RWPE2 (cell line): ENCODE measurements around the gene SLC7A6.

Source experiments
- ATAC-seq: fragments of 200-7000 bp; cut with Tn5 transposase; 3 replicates; pipeline ENCODE4 v1.9.1; 2021; ENCODE audit warnings: low read depth
- DNase-seq: peaks from one replicate; pipeline ENCODE4 v3.0.0-alpha.2; 2020; ENCODE audit warnings: low spot score
- H3K27ac ChIP-seq: fragments of 450-650 bp; 2 replicates; pipeline ENCODE4 v1.5.1; 2017; ENCODE audit warnings: mild to moderate bottlenecking; ENCODE audit not compliant: poor library complexity, severe bottlenecking
- H3K27me3 ChIP-seq: fragments of 250-450 bp; sonication (Bioruptor Pico); 2 replicates; pipeline ENCODE4 v1.5.1; 2021; ENCODE audit warnings: mild to moderate bottlenecking, moderate library complexity; ENCODE audit not compliant: insufficient read depth, poor library complexity, severe bottlenecking
- H3K36me3 ChIP-seq: fragments of 250-450 bp; sonication (Bioruptor Pico); 2 replicates; pipeline ENCODE4 v1.5.1; 2020; ENCODE audit warnings: low read depth, mild to moderate bottlenecking, moderate library complexity
- H3K4me1 ChIP-seq: fragments of 250-450 bp; sonication (Bioruptor Pico); 2 replicates; pipeline ENCODE4 v1.5.1; 2021; ENCODE audit warnings: mild to moderate bottlenecking, moderate library complexity; ENCODE audit not compliant: insufficient read depth, poor library complexity, severe bottlenecking
- H3K4me3 ChIP-seq: fragments of 250-450 bp; sonication (Bioruptor Pico); 2 replicates; pipeline ENCODE4 v1.5.1; 2021; ENCODE audit warnings: mild to moderate bottlenecking, moderate library complexity; ENCODE audit not compliant: severe bottlenecking
- H3K9me3 ChIP-seq: fragments of 250-450 bp; sonication (Bioruptor Pico); 2 replicates; pipeline ENCODE4 v1.5.1; 2021; ENCODE audit warnings: mild to moderate bottlenecking, moderate library complexity; ENCODE audit not compliant: severe bottlenecking
- TF ChIP-seq, protein P1 (sequence below): fragments of 450-650 bp; IDR thresholded peaks from one replicate; pipeline ENCODE4 v1.5.1; 2017; ENCODE audit warnings: mild to moderate bottlenecking, moderate library complexity; ENCODE audit not compliant: poor library complexity, severe bottlenecking

SLC7A6 gene

DNA sequence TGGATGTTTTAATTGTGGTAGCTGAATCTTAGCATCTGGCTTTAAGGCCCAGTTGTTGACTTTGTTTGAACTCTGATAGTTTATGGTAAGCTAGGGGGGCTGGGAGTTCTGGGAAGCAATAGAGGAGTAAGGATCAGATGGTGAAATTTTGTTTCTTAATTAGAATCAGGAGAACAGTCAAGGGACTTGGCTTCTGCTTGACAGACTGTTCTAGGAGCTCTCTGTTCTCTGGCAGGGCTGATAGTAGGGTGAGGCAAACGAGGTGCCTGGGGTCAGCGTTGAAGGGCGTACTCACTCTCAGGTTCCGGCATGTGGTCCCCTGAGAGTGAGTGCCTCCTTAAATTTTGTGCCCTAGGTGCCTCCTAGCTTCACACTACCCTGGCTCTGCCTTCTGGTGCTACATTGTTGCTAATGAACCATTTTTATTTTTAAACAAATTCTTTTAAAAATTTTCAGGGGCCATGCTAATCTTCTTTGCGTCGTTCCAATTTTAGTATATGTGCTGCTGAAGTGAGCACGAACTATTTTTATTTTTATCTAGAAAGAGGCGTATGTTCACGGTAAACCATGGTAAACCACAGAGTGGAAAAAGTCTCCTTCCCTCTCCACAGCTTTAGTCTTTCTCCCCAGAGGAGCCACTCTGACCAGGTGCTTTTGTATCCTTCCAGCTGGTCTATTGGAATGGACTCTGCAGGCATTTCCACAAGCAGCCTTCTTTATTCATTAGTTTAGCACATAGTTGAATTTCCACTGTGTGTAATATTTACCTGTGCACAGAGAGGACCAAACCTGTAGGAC, 19.7 kb downstream of the SLC7A6 start:
- DNase-seq = no peak

DNA sequence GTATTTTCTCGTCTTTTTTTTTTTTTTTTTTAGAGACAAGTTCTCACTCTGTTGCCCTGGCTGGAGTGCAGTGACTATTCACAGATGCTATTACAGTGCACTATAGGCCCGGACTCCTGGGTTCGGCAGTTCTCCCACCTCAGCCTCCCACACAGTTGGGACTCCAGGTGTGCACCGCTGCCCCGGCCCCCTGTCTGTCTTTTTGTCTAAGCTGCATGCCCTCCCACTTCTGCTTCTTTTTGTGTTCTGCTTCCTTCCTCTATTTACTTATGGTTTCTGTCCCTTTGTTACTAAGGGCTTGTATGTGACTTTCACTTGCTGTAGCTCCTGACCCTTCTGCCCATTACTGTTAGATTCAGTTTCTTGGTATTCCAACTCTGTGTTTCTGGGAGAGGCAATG, 20.5 kb downstream of the SLC7A6 start:
- no peaks in the 10 kb centered on the region for H3K27me3 ChIP-seq
- no peak overlapping the region for H3K4me3 ChIP-seq
- ATAC-seq (no peak), DNase-seq (no peak)
- TF ChIP-seq, protein P1, sequence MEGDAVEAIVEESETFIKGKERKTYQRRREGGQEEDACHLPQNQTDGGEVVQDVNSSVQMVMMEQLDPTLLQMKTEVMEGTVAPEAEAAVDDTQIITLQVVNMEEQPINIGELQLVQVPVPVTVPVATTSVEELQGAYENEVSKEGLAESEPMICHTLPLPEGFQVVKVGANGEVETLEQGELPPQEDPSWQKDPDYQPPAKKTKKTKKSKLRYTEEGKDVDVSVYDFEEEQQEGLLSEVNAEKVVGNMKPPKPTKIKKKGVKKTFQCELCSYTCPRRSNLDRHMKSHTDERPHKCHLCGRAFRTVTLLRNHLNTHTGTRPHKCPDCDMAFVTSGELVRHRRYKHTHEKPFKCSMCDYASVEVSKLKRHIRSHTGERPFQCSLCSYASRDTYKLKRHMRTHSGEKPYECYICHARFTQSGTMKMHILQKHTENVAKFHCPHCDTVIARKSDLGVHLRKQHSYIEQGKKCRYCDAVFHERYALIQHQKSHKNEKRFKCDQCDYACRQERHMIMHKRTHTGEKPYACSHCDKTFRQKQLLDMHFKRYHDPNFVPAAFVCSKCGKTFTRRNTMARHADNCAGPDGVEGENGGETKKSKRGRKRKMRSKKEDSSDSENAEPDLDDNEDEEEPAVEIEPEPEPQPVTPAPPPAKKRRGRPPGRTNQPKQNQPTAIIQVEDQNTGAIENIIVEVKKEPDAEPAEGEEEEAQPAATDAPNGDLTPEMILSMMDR = no peak
- H3K27ac ChIP-seq = no peak overlapping the region
- H3K4me1 ChIP-seq = no peaks in the 10 kb centered on the region
- H3K9me3 ChIP-seq = no peaks in the 10 kb centered on the region
- H3K36me3 ChIP-seq = peaks cover 41% of the 10 kb centered on the region

More for the DNA sequence above, 19.7 kb downstream of the SLC7A6 start:
- no peak overlapping the region for H3K4me3 ChIP-seq
- H3K4me1 ChIP-seq = no peaks in the 10 kb centered on the region
- no peak for ATAC-seq
- TF ChIP-seq, protein P1 = no peak
- no peaks in the 10 kb centered on the region for H3K9me3 ChIP-seq
- H3K27ac ChIP-seq = no peak overlapping the region
- peaks cover 42% of the 10 kb centered on the region for H3K36me3 ChIP-seq
- no peaks in the 10 kb centered on the region for H3K27me3 ChIP-seq

- Histone ChIP-seq H3K27ac (no peak overlapping the region), H3K4me1 (no peaks in the 10 kb centered on the region), H3K36me3 (peaks cover 46% of the 10 kb centered on the region), H3K9me3 (no peaks in the 10 kb centered on the region), H3K27me3 (no peaks in the 10 kb centered on the region), H3K4me3 (no peak overlapping the region)
- no peak for DNase-seq
- TF ChIP-seq, protein P1 = no peak
- ATAC-seq = no peak
Measured at GRCh38 chr16:68285683-68286082, 21.4 kb downstream of the SLC7A6 start.

- Histone ChIP-seq H3K4me3 (no peak overlapping the region), H3K27me3 (no peaks in the 10 kb centered on the region), H3K9me3 (no peaks in the 10 kb centered on the region), H3K27ac (no peak overlapping the region), H3K36me3 (peaks cover 52% of the 10 kb centered on the region), H3K4me1 (no peaks in the 10 kb centered on the region)
- TF ChIP-seq, protein P1 = no peak
- no peak for ATAC-seq
- no peak for DNase-seq
Measured at GRCh38 chr16:68286153-68287074, 22.1 kb downstream of the SLC7A6 start.
